ENCODE measurements around the gene AP2A2.

AP2A2 gene

DNA sequence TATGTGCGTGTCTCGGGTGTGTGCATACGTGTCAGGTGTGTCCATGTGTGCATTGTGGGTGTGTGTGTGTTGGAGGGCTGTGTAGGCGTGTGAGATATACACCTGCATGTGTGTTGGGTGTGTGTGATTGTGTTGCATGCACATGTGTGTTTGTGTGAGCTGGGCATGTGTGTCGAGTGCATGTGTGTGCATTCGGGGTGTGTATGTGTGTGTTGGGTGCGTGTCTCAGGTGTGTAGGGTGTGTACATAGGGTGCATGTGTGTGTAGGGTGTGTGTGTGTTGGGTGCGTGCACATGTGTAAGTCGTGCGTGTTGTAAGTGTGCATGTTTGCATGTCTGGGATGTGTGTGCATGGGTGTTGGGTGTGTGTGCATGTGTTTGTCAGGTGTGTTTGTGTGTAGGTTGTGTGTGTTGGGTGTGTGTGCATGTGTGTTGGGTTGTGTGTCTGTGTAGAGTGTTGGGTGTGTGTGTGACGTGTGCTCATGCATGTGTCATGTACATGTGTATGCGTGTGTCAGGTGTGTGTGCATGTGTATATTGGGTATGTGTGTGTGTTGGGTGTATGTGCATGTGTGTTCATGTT lies 106.7 kb downstream of the AP2A2 start:
- DNase-seq = no peak

- no peak for DNase-seq
Observed at GRCh38 chr11:1033016-1033798, 107.5 kb downstream of the AP2A2 start.

- no peak for DNase-seq
Observed at GRCh38 chr11:1034001-1034400, 108.3 kb downstream of the AP2A2 start.

- DNase-seq = no peak
Observed at GRCh38 chr11:1034456-1035295, 109.0 kb downstream of the AP2A2 start.

DNA sequence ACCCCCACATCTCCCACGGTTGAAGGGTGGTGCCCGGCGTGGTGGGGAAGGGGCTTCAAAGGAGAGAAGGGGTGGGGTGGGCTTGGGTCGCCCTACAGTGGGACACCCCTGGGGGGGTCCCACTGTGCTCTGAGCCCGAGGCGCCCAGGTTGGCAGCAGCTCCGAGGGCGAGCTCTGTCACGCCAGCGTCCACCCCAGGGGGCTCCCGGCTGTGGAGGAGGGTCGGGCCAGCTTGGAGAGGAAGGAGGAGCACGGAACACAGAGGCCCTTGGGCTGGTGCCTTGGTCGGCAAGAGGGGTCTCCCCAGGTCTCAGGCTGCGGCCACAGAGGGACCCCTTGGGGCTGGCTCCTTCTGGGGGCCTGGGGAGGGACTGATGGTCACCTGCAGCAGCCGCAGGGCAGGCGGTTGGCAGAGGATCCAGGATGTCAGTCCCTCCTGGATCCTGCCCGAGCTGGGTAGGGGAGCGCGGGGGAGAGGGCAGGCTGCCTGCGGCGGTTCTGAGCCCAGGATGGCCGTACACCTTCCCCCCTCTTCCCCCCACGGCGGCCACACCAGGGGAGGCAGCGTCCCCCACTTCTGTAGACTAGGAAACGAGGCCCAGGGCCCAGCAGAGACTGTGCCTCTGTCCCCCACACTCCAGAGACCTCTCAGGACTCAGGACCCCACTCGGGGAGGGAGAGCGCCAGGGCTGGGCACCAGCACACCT lies 110.1 kb downstream of the AP2A2 start:
- DNase-seq = no peak

DNA sequence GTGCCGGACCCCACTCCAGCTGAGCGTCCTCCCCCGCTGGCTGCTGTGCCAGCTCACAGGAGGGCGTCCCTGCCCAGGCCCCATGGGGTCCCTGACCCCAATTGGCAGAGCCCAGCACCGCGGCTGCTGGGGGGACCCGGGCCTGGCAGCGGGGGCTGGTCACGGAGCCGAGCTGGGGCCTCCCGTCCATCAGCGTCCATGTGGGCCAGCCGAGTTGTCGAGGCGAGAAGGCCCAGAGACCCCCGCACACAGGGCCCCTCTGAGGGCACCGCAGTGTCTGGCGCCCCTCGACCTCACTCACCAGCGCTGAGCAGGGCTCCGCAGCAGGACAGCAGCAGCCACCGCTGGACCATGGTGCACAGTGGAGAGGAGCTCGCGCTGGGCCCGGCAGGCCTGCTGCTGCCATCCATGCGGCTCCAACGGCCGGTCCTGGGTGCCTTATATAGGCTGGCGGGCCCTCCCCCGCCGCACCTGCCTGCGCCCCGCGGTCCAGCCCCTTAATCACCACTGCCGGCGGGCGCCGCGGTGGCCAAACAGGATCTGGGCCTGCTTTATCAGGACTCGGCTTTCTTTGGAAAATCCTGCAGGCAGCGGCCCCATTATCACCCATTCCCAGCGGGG lies 110.7 kb downstream of the AP2A2 start, which contains the start of gene MUC6:
Gene MUC6, minus strand, starts transcription at position 416 of the 621 bp plus-strand sequence. Its CDS starts 63 bp downstream, at position 353.
- no peak for DNase-seq

- DNase-seq = no peak
Observed at GRCh38 chr11:1036931-1037330, 111.3 kb downstream of the AP2A2 start.

DNA sequence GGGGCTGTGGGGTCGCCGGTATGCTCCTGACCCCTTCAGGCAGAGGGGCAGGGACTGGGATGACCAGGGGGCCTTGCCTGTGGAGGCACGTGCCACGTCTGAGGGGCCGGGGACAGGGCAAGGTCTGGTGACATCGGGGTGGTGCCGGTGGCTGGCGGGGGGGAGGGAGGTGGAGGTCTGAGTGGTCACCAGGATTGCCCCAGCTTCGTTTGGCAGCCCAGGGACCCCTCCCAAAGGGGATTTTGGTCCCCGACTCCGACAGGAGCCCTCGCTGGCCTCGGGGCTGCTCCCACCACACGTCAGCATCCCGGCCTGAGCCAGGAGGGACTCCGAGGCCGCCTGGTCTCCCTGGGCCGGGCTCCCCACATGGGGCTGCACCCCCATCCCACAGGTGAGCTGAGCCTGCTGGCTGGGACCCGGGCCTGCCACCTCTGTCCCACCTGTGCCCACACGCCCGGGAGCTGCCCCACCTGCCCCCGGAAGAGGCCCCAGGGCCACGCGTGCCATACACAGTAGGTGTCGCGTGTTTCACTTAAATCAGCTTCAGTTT lies 111.9 kb downstream of the AP2A2 start:
- no peak for DNase-seq

DNA sequence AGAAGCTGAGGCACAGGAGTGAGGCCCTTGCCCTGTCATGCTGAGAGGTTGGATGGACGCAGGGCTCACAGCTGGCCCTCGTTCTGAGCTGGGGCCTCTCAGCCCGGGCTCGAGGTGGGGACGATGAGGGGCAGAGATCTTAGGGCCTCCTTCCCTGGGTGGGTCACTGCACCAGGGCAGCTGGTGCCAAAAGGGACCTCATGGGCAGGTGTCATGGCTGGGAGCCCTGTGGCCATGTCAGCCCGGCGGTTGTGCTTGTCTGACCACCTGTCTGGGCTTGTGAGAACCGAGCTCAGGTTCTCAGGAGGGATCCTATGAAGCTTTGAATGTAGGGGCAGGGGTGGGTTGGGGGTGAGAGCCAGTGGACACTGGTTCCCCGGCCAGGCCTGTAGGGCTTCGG lies 112.7 kb downstream of the AP2A2 start:
- no peak for DNase-seq

DNA sequence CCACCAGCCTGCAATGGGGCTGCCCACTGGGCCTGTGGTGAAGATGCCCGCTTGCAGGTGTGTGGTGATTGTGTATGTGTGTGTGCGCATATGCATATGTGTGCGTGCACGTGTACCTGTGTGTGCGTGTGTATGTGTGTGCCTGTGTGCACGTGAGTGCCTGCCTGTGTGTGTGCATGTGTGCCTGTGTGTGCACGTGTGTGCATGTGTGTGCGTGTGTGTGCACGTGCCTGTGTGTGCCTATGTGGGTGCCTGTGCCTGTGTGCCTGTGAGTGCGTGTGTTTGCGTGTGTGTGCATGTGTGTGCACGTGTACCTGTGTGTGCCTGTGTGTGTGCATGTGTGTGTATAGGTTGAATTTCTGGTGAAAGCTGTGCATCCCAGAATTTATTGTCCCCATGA lies 113.3 kb downstream of the AP2A2 start:
- no peak for DNase-seq

DNA sequence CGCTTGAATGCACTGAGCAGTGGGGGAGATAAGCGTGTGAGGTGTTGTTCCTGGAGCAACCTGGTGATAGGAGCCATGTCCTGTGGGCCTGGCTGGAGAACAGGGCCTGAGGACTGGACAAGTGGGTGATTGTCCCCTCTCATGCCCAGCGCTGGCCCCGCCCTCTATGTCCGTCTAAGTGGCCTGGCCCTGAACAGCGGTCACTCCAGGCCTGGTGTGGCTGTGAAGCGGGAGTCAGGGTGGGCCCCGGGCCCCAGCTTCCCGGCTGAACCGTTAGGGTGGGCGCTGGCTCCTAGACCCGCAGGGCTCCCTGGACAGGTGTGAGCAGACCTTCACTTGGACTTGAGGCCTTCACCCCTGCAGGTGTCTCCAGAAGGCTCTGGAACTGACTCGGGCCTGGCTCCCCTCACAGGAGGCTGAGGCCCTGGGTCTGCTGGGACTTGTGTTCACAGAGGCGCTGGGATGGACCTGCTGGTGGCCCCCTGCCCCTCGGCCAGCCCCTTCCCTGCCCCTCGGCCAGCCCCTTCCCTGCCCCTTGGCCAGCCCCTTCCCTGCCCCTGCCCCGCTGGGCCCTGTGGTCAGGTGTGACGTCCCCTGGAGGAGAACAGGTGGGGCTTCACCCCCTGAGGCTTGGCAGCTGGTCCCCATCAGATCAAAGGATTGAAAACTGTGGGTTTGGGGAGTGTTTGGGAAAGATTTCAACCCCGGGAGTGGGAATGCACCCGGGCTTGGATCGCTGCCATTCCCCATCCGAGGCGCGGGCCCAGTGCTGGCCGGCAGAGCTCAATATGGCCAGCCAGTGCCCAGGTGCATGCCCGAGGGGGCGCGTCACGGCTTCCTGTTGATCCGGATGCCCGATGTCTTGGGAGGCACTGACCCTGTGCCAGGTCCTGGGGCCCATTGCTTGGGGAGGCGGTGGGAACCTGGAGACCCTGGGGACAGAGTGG lies 114.1 kb downstream of the AP2A2 start:
- DNase-seq = no peak

- DNase-seq = no peak
Observed at GRCh38 chr11:1040428-1041148, 114.9 kb downstream of the AP2A2 start.

DNA sequence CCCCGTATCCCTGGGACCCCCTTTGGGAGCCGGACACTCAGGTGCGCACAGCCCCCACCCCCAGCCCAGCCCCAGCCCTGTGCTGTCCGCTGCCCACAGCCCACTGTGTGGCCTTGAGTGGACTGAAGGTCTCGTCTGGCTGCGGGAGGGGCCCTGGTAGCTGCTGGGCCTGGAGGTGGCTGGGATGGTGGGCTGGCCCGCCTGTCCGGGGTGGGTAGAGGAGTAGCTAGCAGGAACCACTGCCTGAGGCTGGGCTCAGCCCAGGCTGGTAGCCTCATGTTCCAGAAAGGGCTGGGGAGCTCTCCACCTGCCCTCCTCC lies 115.4 kb downstream of the AP2A2 start:
- no peak for DNase-seq

DNA sequence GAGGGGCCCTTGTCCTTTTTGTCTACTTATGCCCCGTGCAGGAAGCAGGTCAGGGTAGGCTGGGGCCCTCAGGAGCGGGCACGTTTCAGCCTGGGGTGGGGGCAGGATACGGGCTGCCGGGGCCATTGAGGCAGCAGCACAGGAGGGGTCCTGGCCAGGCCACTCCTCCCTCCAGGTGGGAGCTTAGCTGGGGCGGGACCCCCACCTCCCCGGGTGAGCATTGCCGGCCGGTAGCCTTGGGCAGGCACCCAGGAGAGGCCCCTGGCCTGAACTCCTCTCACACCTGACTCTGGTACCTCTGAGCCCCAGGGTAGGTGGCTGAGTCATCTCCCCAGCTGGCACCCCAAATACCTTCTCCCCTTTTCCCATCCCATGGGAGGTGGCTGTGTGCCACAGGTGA lies 115.8 kb downstream of the AP2A2 start:
- no peak for DNase-seq

DNA sequence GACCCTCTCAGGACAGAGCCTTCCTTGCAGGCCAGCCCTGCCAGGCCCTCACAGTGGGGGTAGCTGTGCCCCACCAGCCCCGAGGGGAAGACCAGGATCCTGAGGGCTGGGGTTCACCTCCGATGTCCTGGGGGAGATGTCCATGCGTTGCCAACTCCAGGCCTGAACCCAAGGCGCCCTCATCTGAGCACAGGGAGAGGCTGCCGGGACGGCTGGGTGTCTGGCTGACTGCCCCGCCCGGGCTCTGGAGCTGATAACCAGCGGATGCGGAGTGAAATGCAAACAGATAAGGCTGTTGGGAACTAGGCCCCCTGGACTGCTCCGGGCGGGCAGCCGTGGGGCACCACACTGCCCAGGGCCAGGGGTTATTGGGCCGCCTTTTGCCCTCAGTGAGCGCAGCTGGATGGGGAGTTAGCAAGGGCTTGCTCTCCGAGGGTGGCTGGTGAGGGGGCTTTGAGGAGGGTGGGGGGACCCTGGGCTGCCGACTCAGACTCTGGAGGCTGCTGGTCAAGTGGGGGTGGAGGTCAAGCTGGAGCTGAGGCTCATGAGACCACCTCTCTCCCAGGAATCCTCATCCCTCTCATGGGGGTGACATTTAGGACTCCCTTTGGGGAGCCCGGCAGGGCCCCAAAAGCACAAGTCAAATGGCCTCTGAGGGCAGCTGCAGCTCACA lies 116.4 kb downstream of the AP2A2 start:
- DNase-seq = no peak

GRCh38 chr11:1042626-1043562 lies 117.2 kb downstream of the AP2A2 start:
- no peak for DNase-seq

- DNase-seq = no peak
Observed at GRCh38 chr11:1043563-1044096, 118.0 kb downstream of the AP2A2 start.

GRCh38 chr11:1044160-1044559 lies 118.5 kb downstream of the AP2A2 start:
- no peak for DNase-seq

Data from bone marrow (tissue), 2 donors.